ENCODE data around the gene KIAA1328. TPM values are rescaled to one million over a fixed set of nuclear protein-coding genes. Genes with fewer than 3 reads are reported as not detected.

KIAA1328 gene
- total RNA-seq, 2 donors from 2014 or later, result 4.3 to 6.6 TPM

DNA sequence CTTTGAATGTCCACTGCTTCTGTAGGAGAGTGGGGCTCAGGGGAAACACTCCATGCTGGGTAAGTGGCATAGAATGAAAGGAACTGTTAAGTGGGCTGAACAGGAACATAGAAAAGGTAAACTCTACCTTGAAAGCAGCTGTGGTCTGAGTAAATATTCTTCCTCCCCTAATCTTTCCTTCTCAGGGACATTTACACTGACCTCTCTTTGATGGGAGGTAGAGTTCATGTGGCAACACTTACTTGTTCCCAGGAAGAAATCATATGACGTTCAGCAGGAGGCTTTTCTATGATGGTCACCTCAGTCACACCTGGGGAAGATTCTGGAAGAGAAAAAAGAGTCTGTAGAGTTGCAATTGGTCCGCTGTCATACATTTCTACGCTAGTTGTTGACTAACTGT lies 10.3 kb upstream of the KIAA1328 start:
- ATAC-seq, result no peak
- DNase-seq, result no peak
- intact Hi-C loops (cut with DNase I, micrococcal nuclease), result no loop called here

DNA sequence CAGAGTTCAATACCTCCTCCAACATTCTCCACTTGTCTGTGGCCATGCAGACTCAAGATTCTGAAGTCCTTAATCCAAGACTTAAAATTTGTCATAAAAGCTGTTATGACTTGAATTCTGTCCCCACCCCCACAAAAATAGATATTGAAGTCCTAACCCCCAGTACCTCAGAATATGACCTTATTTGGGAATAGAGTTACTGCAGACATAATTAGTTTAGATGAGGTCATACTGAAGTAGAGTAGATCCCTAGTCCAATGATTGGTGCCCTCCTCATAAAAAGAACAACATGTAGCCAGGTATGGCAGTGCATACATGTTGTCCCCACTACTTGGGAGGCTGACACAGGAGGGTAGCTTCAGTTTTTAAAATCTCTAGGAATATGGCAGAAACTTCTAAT lies 9.3 kb upstream of the KIAA1328 start:
- intact Hi-C loops (cut with DNase I, micrococcal nuclease), result no loop called here
- no peak for ATAC-seq

DNA sequence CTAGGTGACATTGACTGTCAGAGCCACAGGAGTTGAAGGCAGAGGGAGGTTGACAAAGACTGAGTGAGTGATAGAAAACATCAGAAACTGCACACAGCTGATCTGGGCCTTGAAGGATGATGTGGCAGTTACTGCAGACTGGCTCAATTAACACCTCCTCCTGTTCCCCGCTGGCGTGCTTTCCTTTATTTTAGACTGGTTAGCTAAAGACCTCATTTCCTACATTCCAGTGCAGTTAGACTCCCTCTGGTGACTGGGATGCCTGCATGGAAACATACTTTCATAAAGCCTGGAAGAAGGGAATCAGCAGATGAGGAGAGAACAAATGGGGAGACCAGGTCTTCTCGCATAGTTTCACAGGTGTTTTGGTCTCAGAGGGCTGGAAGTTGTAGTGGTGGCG lies 7.2 kb upstream of the KIAA1328 start:
- DNase-seq (no peak), ATAC-seq (no peak)
- intact Hi-C loops (cut with DNase I, micrococcal nuclease), result no loop called here

More for the DNA sequence above, 9.3 kb upstream of the KIAA1328 start:
- DNase-seq, result no peak

DNA sequence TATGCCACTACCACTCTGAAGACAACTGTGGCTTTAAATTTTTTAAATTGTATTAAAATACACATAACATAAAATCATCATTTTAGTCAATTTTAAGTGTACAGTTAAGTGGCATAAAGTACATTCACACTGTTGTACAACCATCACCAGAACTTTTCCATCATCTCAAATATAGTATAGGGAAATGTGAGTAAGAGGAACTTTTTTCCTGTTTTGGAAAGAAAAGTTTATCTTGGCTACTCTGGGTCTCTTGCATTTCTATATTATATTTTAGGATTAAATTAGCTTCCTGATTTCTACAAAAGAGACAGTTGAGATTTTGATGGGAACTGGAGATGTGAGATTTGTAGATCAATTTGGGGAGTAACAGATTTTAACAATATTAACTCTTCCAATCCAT lies 3.4 kb upstream of the KIAA1328 start:
- intact Hi-C loops (cut with DNase I, micrococcal nuclease), result no loop called here
- no peak for DNase-seq
- no peak for ATAC-seq

DNA sequence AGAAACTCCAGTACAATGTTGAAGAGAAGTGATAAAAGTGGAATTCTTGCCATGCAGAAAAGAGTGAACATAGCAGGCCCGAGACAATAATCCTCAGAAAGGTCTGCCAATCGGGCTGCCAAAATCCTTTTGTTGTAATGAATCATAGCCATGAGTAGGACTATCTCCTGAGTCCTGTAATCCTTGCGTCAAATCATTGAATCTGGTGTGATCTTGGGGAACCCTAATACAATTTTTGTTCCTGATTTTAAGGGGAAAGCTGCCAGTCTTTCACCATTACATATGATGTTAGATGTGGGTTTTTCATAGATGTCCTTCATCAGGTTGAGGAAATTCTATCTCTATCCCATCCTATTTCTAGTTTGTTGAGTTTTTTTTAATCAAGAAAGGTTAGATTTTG lies 2.4 kb upstream of the KIAA1328 start:
- DNase-seq, result no peak
- no peak for ATAC-seq
- intact Hi-C loops (cut with DNase I, micrococcal nuclease), result no loop called here

DNA sequence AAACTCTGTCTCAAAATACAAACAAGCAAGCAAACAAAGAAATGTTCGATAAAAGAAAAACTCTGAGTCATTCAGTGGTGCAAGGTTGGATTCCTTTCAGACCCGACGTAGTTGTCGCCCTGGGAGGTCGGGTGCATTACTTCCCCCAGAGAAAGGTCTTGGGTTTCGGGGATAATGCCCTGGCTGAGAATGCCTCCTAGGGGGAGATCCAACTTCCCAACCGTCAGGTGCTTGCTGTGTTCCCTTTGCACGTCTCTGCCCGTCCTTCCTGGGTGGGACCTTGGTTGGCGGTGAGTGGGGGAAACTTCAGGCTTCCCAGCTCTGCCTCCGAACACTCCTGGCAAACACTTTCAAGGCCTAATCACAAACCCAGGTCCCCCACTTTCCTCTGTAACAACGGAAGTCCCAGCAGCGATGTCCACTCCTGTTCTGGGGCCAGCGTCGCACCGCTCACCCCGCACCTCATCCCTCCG lies 734 bp upstream of the KIAA1328 start:
- DNase-seq (peak in 1 of 2 donors; percentile 40), ATAC-seq (peak; percentile 29)
- intact Hi-C loops (cut with DNase I, micrococcal nuclease), result no loop called here

DNA sequence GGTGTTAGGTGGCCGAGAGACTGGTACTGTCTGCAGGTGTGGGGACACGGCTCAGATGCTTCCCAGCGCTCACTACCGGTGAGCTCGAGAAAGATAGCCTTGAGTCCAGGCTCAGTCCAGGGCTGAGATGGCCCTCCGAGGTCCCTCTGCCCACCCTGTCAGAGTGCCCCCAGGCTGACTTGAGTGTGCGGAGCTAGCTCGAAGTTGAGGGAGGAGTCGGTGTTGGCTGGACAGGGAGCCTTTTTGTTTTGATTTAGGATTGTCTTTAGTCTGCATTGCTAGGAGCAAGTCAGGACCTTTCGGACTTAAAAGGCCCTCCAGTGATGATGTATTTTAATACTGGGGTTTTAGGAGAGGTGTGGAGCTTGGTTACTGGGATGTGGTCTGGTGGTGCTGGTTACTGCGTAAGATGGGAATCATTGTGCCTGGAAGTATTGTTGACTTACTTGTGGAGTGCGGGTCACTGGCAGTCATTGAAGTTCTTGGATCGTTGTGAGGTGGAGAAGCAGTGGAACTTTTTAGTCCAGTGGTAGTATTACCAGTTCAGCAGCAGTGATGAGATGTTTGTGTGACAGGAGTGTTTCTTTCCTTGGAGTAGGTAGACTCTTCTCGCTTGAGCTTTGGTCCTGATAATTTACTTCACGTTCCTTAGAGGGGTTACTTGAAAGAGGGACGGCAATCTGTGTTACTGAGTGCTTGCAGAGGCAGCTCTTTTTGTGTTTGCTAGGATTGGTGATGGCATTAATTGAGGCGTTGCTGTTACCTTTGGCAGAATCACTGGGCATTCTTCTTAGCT lies 633 bp downstream of the KIAA1328 start:
- intact Hi-C loops (cut with DNase I, micrococcal nuclease), result no loop called here
- ATAC-seq, result peak; percentile 5
- DNase-seq, result no peak

DNA sequence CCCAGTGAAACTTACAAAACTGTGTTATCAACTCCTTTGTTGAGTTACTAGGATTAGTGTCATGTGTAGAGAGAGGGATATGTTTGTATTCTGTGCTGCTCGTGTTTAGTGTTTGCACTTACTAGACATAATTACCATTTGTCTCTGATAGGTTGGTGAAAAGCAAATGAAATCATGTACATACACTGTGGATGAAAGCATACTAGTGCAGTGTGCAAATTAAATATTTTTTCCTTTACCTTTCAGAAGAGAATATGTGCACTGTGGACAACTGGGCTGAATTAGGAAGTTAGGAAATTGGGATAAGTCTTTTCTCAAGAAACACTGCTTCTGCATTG lies 1.2 kb downstream of the KIAA1328 start:
- ATAC-seq, result no peak

DNA sequence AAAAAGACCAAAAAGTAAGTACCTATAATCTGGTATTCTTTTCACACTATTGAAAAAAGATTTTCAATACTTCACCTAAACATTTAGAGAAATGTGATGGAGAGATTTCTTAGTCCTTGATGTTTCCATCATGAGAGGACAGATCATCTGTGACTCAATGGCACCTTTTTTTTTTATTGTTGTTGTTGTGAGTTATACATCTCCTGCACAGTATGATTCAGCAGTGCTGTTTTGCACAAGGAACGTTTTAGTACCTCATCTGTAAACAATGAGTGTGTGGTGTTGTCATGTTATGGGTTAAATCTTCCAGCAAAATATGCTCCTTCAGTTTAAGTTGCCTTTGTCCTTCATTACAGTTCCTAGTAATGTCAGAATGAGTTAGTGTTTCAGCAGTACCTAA lies 2.2 kb downstream of the KIAA1328 start:
- intact Hi-C loops (cut with DNase I, micrococcal nuclease), result no loop called here

More for the DNA sequence above, 1.2 kb downstream of the KIAA1328 start:
- intact Hi-C loops (cut with DNase I, micrococcal nuclease), result no loop called here
- no peak for DNase-seq

DNA sequence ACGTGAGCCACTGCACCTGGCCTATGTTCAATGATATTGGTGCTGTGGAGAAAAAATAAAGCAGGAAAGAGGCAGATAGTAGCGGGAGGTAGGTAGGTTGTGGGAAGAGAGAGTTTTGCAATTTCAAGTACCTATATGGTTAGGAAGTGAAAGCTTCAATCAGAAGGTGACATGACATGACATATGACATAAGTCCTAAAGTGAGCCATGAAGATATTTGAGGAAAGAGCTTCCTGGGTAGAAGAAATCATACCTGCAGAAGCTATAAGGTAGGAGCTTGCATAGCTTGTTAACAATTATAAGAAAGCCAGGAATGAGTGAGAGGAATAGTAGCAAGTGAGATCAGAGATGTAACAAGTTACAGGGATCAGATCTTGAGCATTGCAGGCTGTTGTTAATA lies 4.2 kb downstream of the KIAA1328 start:
- no peak for ATAC-seq
- intact Hi-C loops (cut with DNase I, micrococcal nuclease), result no loop called here
- DNase-seq, result no peak

More for the DNA sequence above, 2.2 kb downstream of the KIAA1328 start:
- ATAC-seq (no peak), DNase-seq (no peak)

DNA sequence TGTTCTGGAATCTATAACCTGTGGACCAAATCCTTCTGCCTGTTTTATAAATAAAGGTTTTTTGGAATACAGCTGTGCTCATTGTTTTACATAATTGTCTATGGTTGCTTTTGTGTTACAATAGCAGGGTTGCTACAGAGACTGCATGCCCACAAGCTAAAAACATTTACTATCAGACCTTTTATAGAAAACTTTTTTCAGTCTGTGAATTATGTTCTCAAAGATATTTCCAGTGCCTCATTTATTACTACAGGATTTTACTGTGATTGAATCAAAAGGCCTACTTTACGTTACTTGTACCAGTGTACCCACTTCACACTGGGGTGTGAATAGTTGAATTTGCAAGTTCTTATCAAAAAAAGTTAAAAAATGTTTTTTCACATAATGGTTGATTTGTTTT lies 7.0 kb downstream of the KIAA1328 start:
- DNase-seq (no peak), ATAC-seq (no peak)
- intact Hi-C loops (cut with DNase I, micrococcal nuclease), result no loop called here

DNA sequence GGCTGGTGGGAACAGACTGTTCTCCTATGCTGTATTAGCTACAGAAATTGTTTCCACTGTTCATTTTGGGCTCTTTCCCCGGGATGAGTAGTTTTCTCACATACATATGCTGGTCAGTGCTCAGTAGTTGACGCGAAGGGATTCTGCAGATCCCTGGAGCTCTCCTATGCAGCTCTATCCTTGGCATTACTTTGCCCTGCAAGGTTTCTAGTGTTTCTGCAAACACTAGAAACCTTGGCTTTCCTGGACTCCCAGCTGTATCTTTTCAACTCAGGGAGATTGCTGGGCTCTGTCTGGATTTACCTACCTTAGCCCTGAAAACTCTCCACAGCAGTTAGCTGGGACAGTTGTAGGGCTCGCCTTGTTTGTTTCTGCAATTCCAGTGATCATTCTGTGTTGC lies 10.9 kb downstream of the KIAA1328 start:
- ATAC-seq (no peak), DNase-seq (no peak)

DNA sequence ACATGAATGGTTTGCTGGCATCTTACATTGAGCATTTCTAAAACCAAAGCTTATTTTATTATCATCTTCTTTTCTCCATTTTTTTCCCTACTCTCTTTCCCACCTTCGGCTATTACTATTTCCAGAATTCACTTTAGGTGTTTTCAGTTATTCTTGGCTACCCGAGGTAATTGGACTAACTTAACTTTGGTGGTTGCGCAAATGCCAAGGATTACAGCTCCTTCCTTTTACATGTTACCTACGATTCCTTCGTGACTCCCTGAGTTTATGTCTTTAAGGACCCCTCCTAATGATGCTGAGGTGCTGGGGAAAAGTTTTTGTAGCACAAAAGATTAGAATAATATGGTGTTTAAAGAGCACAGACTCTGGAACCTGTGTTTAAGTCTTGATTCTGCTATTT lies 14.3 kb downstream of the KIAA1328 start:
- ATAC-seq (no peak), DNase-seq (no peak)
- intact Hi-C loops (cut with DNase I, micrococcal nuclease), result no loop called here

More for the DNA sequence above, 10.9 kb downstream of the KIAA1328 start:
- intact Hi-C loops (cut with DNase I, micrococcal nuclease), result no loop called here

DNA sequence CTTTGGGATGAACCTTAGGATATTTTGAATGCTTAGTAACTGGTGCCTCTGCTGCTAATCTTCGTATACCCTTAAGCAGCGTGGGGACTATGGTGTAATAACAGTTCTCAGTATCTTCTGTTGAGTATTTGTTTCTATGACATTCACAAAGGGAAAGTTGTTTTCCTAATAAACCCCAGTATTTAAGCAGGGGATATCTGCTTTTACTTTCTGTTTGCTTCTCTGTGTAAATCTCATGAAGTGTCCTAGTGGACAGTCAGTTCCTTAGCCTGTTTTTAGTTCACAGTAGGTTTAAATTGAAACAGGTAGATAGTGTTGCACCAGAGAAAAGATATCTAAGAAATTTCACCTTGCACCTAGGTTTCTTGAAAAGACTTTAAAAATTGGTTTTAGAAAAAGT lies 14.9 kb downstream of the KIAA1328 start:
- DNase-seq, result no peak
- intact Hi-C loops (cut with DNase I, micrococcal nuclease), result no loop called here
- no peak for ATAC-seq

DNA sequence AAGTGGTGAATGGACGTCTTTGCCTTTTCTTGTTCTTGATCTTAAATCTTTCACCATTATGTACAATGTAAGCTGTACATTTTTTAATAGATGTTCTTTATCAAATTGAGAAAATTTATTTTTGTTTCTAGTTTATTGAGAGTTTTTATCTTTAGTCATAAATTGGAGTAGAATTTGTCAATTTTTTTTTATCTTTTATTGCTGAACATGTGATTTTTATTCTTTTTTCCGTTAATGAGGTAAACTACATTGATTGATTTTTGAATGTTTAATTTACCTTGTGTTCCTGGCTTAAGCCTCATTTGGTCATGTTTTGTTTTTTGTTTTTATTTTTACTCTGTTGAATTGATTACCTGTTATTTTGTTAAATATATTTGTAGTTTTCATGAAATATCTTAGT lies 19.7 kb downstream of the KIAA1328 start:
- DNase-seq (no peak), ATAC-seq (no peak)
- intact Hi-C loops (cut with DNase I, micrococcal nuclease), result no loop called here

DNA sequence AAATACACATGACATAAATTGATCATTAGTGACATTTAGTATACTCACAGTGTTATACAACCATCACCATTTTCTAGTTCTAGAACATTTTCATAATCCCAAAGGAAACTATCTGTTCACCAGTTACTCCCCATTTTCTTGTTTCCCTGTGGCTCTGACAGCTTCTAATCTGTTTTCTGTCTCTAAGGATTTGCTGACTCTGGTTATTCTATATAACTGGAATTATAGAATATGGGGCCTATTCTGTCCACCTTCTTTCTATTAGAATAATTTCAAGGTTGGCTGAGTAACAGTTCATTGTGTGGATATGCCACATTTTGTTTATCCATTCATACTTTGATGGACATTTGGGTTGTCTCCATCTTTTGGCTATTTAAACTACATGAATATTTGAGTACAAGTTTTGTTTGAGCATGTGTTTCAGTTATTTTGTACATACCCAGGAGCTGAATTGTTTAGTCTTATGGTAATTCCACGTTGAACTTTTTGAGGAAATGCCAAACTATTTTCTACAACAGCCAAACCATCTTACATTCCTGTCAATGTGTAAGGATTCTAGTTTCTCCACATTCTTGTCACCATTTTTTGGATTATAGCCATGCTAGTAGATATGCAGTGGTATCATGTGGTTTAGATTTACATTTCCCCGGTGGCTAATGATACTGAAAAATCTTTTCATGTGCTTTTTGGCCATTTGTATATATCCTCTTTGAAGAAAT lies 20.5 kb downstream of the KIAA1328 start:
- no peak for DNase-seq
- intact Hi-C loops (cut with DNase I, micrococcal nuclease), result no loop called here
- ATAC-seq, result no peak

DNA sequence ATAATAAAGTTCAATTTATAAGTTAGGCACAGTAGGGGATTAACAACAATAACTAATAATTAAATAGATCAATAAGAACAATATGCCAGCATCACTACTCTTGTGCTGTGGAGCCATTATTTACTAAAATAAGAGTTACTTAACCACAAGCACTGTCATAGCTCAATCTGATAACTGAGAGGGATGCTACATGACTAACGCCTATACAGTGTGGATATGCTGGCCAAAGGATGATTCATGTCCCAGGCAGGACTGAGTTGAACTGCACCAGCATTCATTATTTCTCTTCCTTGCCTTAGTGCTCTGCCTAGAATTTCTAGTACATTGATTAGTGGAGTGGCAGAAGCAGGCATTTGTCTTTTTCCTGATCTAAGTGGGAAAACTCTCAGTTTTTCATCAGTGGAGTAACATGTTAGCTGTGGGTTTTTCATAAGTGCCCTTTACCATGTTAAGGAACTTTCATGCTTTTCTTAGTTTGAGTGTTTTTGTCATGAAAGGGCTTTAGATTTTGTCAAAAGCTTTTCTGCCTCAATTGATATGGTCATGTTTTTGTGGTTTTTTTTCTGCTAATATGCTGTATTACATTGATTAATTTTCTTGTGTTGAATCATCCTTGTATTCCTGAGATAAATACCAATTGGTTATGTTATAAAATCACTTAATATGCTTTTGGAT lies 21.7 kb downstream of the KIAA1328 start:
- no peak for ATAC-seq
- intact Hi-C loops (cut with DNase I, micrococcal nuclease), result no loop called here
- DNase-seq, result no peak

DNA sequence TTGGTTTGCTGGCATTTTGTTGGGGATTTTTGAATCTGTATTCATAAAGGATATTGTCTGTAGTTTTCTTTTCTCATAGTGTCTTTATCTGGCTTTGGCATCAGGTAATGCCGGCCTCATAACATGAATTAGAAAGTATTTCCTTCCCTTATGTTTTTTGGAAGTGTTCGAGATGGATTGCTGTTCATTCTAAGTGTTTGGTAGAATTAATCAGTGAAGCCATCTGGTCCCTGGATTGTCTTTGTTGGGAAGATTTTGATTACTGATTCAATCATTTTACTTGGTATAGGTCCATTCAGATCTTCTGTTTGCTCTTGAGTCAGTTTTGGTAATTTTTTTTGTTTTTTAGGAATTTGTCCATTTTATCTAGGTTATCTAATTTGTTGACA lies 22.3 kb downstream of the KIAA1328 start:
- intact Hi-C loops (cut with DNase I, micrococcal nuclease), result no loop called here
- no peak for DNase-seq
- ATAC-seq, result no peak

DNA sequence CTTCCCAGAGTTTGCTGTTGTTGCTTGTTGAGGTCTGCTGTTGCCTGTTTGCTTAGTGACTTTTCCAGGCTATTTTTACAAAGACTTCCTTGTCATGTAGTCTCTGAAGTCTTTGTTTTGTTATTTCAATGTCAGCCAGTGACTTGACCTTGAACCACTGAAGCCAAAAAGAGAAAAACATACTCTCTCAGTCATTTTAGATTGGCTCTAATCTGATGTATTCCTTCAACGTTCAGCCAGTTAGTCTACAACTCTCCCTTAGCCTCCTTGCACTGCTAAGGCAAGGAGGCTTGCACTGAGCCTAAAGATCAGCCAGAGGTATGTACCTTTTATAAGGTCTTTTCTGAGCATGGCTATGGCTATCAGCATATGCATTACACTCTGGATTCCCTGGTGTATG lies 27.9 kb downstream of the KIAA1328 start:
- ATAC-seq (no peak), DNase-seq (no peak)
- intact Hi-C loops (cut with DNase I, micrococcal nuclease), result no loop called here

DNA sequence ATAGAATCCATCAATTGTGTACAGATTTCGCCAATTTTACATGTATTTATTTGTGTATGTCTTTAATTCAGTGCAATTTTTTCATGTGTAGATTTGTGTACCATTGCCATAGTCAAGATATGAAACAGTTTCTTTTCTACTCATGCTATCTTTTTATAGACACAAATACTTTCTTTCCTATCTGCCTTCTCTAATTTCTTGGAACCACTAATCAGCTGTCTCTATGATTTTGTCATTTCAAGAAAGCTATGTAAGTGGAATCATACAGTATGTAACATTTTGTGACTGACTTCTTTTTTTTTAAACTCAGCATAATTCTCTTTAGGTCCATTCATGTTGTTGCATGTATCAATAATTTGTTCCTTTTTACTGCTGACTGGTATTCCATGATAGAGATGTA lies 33.3 kb downstream of the KIAA1328 start:
- intact Hi-C loops (cut with DNase I, micrococcal nuclease), result no loop called here
- no peak for DNase-seq
- ATAC-seq, result no peak

All from left colon (tissue), 2 donors.